NT2/D1 (cell line): ENCODE measurements around the gene ADK.
"Not testable (repeated sequence)": the region's sequence is repeated elsewhere in the genome, so short reads cannot be mapped to it uniquely, and the experiment has no call there.

Experiments
- SUZ12 ChIP-seq: IDR thresholded peaks from 2 replicates; pipeline ENCODE4 v1.6.1; 2011; ENCODE audit not compliant: insufficient read length, insufficient read depth; ENCODE audit errors: extremely low read depth
- YY1 ChIP-seq: IDR thresholded peaks from 2 replicates; pipeline ENCODE4 v1.6.1; 2011; ENCODE audit not compliant: insufficient read length, insufficient read depth

- TF ChIP-seq YY1, SUZ12: not testable (repeated sequence)
These were observed 306.5 kb downstream of the ADK start for GRCh38 chr10:74457478-74457877.
